ENCODE measurements around the gene C7orf57.

GRCh38 chr7:48110868-48111267 lies 75.5 kb downstream of the C7orf57 start:
- no peak for TF ChIP-seq CTCF (IDR thresholded peaks at IDR 0.05)
- no peak for TF ChIP-seq POLR2A (IDR thresholded peaks at IDR 0.05)
